Activated CD4-positive, alpha-beta T cell treated with anti-CD3 and anti-CD28 coated beads, Interleukin-2, amount 10 ng/mL, durations not matched to agents 7 days and 5 days (primary cell): Measurements from ENCODE around the gene TAS2R5. TPM values are rescaled to one million over a fixed set of nuclear protein-coding genes. Genes with fewer than 3 reads are reported as not detected.
"Not testable (repeated sequence)": the region's sequence is repeated elsewhere in the genome, so short reads cannot be mapped to it uniquely, and the experiment has no call there.

Experiments used
- CTCF ChIA-PET: fragments of 350-600 bp; sonication (Branson Sonifier 250); formaldehyde crosslinking; loops from one replicate; lab custom pipeline; 2021; ENCODE audit warnings: antibody characterized with exemption; lab: Charles Lee
- POLR2A ChIA-PET: fragments of 350-600 bp; sonication (Branson Sonifier 250); formaldehyde crosslinking; loops from one replicate; lab custom pipeline; 2021; ENCODE audit warnings: antibody characterized with exemption; lab: Charles Lee
- DNase-seq: peaks from one replicate; pipeline ENCODE4 v3.0.0-alpha.2; 2020
- H3K27ac Mint-ChIP-seq: one replicate; pipeline ENCODE4 v1.8.0; 2021; ENCODE audit warnings: mild to moderate bottlenecking, moderate library complexity, mixed read lengths
- H3K27me3 Mint-ChIP-seq: one replicate; pipeline ENCODE4 v1.8.0; 2021; ENCODE audit warnings: mixed read lengths
- H3K36me3 Mint-ChIP-seq: one replicate; pipeline ENCODE4 v1.8.0; 2021; ENCODE audit warnings: low read depth, mixed read lengths
- H3K4me1 Mint-ChIP-seq: one replicate; pipeline ENCODE4 v1.8.0; 2021; ENCODE audit warnings: mixed read lengths
- H3K4me3 Mint-ChIP-seq: one replicate; pipeline ENCODE4 v1.8.0; 2021; ENCODE audit warnings: mild to moderate bottlenecking, moderate library complexity, mixed read lengths
- H3K9me3 Mint-ChIP-seq: one replicate; pipeline ENCODE4 v1.8.0; 2021; ENCODE audit warnings: mixed read lengths
- total RNA-seq, 2 experiments: library from RNA; stranded (reverse); gene quantifications; one replicate each; pipeline ENCODE4 v1.2.3, GENCODE V29; 2021

The TAS2R5 gene
- total RNA-seq, 2 experiments from 2014 or later = 1.2 to 1.3 TPM

GRCh38 chr7:141820067-141820466 lies 30.1 kb downstream of the TAS2R5 start:
- Mint-ChIP-seq H3K4me1 (no peaks in the 10 kb centered on the region), H3K27me3 (peaks cover 1% of the 10 kb centered on the region), H3K36me3 (no peaks in the 10 kb centered on the region), H3K27ac (no peak overlapping the region), H3K9me3 (peaks cover 37% of the 10 kb centered on the region), H3K4me3 (no peak overlapping the region)
- ChIA-PET POLR2A (no interaction called here), CTCF (no interaction called here)
- no peak for DNase-seq

- POLR2A ChIA-PET, H3K36me3 Mint-ChIP-seq, CTCF ChIA-PET: not testable (repeated sequence)
Measured at GRCh38 chr7:141822432-141822831, 32.4 kb downstream of the TAS2R5 start.

GRCh38 chr7:141837683-141838082 lies 47.7 kb downstream of the TAS2R5 start:
- no peaks in the 10 kb centered on the region for H3K9me3 Mint-ChIP-seq
- ChIA-PET POLR2A (no interaction called here), CTCF (no interaction called here)
- H3K27ac Mint-ChIP-seq = no peak overlapping the region
- H3K27me3 Mint-ChIP-seq = no peaks in the 10 kb centered on the region
- H3K36me3 Mint-ChIP-seq = no peaks in the 10 kb centered on the region
- H3K4me3 Mint-ChIP-seq = no peak overlapping the region
- no peak for DNase-seq
- H3K4me1 Mint-ChIP-seq = no peaks in the 10 kb centered on the region

More at GRCh38 chr7:141822432-141822831, 32.4 kb downstream of the TAS2R5 start:
- H3K4me1 Mint-ChIP-seq, H3K27me3 Mint-ChIP-seq, H3K27ac Mint-ChIP-seq, H3K4me3 Mint-ChIP-seq, DNase-seq: not testable (repeated sequence)
- peaks cover 31% of the 10 kb centered on the region for H3K9me3 Mint-ChIP-seq

- no peak overlapping the region for H3K4me3 Mint-ChIP-seq
- ChIA-PET POLR2A (no interaction called here), CTCF (no interaction called here)
- H3K27me3 Mint-ChIP-seq = no peaks in the 10 kb centered on the region
- no peak for DNase-seq
- H3K36me3 Mint-ChIP-seq = no peaks in the 10 kb centered on the region
- no peak overlapping the region for H3K27ac Mint-ChIP-seq
- H3K4me1 Mint-ChIP-seq = no peaks in the 10 kb centered on the region
- no peaks in the 10 kb centered on the region for H3K9me3 Mint-ChIP-seq
Measured at GRCh38 chr7:141838581-141838980, 48.6 kb downstream of the TAS2R5 start.

DNA sequence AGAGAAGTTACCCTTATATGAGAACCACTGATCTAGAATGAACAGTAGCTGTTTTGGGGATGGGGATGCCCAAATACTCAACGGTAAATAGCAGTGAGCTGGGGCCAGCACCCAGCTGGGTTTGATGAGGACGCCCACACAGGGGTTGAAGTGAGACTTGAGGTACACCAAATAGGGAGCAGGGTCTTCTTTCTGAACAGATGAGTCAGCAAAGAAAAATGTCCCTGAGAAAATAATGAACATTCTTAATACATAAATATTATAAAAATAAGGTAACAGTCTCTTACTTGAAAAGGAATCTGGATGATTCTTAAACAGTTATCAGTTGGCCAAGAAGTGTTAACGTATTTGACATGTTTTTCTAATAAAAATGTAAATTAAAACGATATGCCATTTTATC lies 49.2 kb downstream of the TAS2R5 start:
- Mint-ChIP-seq H3K9me3 (no peaks in the 10 kb centered on the region), H3K4me3 (no peak overlapping the region), H3K27me3 (no peaks in the 10 kb centered on the region), H3K36me3 (no peaks in the 10 kb centered on the region), H3K27ac (no peak overlapping the region), H3K4me1 (no peaks in the 10 kb centered on the region)
- no peak for DNase-seq
- ChIA-PET CTCF (no interaction called here), POLR2A (no interaction called here)

- no peak overlapping the region for H3K4me3 Mint-ChIP-seq
- H3K27me3 Mint-ChIP-seq = no peaks in the 10 kb centered on the region
- ChIA-PET POLR2A (no interaction called here), CTCF (no interaction called here)
- no peak overlapping the region for H3K27ac Mint-ChIP-seq
- no peaks in the 10 kb centered on the region for H3K36me3 Mint-ChIP-seq
- no peak for DNase-seq
- H3K4me1 Mint-ChIP-seq = no peaks in the 10 kb centered on the region
- no peaks in the 10 kb centered on the region for H3K9me3 Mint-ChIP-seq
Measured at GRCh38 chr7:141840708-141841107, 50.7 kb downstream of the TAS2R5 start.

Other genes starting within 250 kb of the TAS2R5 start
- gene AGK, start 238.8 kb upstream of the TAS2R5 start, total RNA-seq = 10 to 100 TPM; 40.7 to 42.5 TPM
- 10 to 100 TPM; 24.0 to 28.9 TPM for gene DENND11, start 88.1 kb upstream of the TAS2R5 start, total RNA-seq
- gene WEE2, start 81.9 kb upstream of the TAS2R5 start, total RNA-seq = not detected
- 100 to 1,000 TPM; 109 to 127 TPM for gene SSBP1, start 51.9 kb upstream of the TAS2R5 start, total RNA-seq
- 1 to 10 TPM; 1.4 to 1.8 TPM for gene TAS2R3, start 26.1 kb upstream of the TAS2R5 start, total RNA-seq
- gene TAS2R4, start 13.5 kb upstream of the TAS2R5 start, total RNA-seq = 1 to 10 TPM; 1.1 to 1.3 TPM
- gene PRSS37, start 51.3 kb downstream of the TAS2R5 start, total RNA-seq = not detected
- not detected for gene OR9A4, start 126.2 kb downstream of the TAS2R5 start, total RNA-seq
- not detected for gene CLEC5A, start 156.8 kb downstream of the TAS2R5 start, total RNA-seq
- not detected for gene TAS2R38, start 183.6 kb downstream of the TAS2R5 start, total RNA-seq
- not detected for gene MGAM, start 205.7 kb downstream of the TAS2R5 start, total RNA-seq